Tibial artery (tissue), 4 donors: ENCODE data around the gene SGK2.

ENCODE experiments used
- DNase-seq, 2 donors: peaks; one replicate each; pipeline ENCODE4 v3.0.0-alpha.2; 2019
- H3K27ac ChIP-seq, 2 donors: fragments of 200-600 bp; sonication (generic) in 1 of 2; 1 replicate in 1 of 2; 2 replicates in 1 of 2; pipeline ENCODE4 v1.5.1; 2018 to 2019; ENCODE audit warnings: mild to moderate bottlenecking in 1 of 2
- H3K27me3 ChIP-seq, 2 donors: fragments of 200-600 bp; sonication (generic) in 1 of 2; one replicate each; pipeline versions ENCODE4 v1.5.1 to v1.6.0; 2016 to 2019
- H3K36me3 ChIP-seq, 3 donors: fragments of 200-600 bp; sonication (generic) in 2 of 3; one replicate each; pipeline ENCODE4 v1.5.1; 2016 to 2019; ENCODE audit warnings: mild to moderate bottlenecking in 2 of 3
- H3K4me1 ChIP-seq, 4 donors: fragments of 200-600 bp; sonication (generic) in 2 of 4; 1 replicate in 3 of 4; 2 replicates in 1 of 4; pipeline ENCODE4 v1.5.1; 2016 to 2019
- H3K4me3 ChIP-seq, 2 donors: fragments of 200-600 bp; sonication (generic) in 1 of 2; 1 replicate in 1 of 2; 2 replicates in 1 of 2; pipeline ENCODE4 v1.5.1; 2018 to 2019; ENCODE audit warnings: mild to moderate bottlenecking in 2 of 2
- H3K9me3 ChIP-seq, 3 donors: fragments of 200-600 bp; sonication (generic) in 1 of 3; one replicate each; pipeline ENCODE4 v1.5.1; 2016 to 2019
- CTCF ChIP-seq, 2 experiments: fragments of 200-600 bp in 1 of 2; fragments of 450-650 bp in 1 of 2; IDR thresholded peaks; one replicate each; pipeline ENCODE4 v1.5.1; 2017 to 2019; ENCODE audit warnings: antibody characterized with exemption in 2 of 2, mild to moderate bottlenecking in 1 of 2, moderate library complexity in 1 of 2
- intact Hi-C: fragments of 100-400 bp; cut with DNase I; formaldehyde crosslinking; loops from one replicate; pipeline ENCODE4 v1.15.0; 2023; ENCODE audit warnings: low total_unique reads

The SGK2 gene

DNA sequence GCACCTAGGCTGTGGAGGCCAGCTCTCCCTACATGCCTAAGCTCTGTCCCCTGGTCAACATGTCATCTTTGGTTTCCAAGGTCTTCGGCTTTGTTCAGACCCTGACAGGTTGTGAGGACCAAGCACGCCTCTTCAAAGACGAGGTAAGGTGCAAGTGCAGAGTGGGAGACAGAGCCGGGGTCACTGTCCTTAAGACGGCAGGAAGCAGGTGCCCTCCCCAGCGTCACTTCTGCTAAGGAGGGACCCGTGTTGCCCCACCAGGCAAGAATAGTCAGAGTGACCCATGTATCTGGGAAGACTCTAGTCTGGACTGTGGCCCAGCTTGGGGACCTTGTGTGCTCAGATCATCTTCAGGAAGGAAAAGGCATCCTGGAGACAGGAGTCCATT is 18.2 kb upstream of the SGK2 start:
- H3K9me3 ChIP-seq = no peaks in the 10 kb centered on the region
- peaks cover 0 to 65% (median 15%) of the 10 kb centered on the region in 3 donors for H3K36me3 ChIP-seq
- no peaks in the 10 kb centered on the region for H3K27me3 ChIP-seq
- H3K27ac ChIP-seq = no peak overlapping the region
- DNase-seq = peak in 1 of 2 donors; percentile 42
- intact Hi-C loops = no loop called here
- H3K4me1 ChIP-seq = no peaks in the 10 kb centered on the region
- no peak for TF ChIP-seq CTCF (IDR thresholded peaks at IDR 0.05)
- H3K4me3 ChIP-seq = no peak overlapping the region

DNA sequence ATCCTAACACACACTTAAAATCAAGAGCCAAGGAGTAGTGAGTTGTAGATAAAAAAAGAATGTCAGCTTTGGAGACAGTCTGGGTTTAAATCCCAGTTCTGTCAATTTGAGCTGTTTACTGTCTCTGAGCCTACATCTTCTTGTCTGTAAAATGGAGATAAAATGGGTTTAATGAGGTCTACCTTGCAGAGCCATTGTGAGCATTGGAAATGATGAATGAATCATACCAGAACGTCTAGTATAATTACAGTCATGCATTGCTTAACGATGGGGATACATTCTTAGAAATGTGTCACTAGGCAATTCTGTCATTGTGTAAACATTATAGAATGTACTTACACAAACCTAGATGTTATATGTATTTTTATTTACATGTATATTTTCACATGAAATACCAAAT is 17.6 kb upstream of the SGK2 start:
- H3K36me3 ChIP-seq = peaks cover 0 to 65% (median 10%) of the 10 kb centered on the region in 3 donors
- no peak overlapping the region for H3K27ac ChIP-seq
- H3K27me3 ChIP-seq = no peaks in the 10 kb centered on the region
- no peak for TF ChIP-seq CTCF (IDR thresholded peaks at IDR 0.05)
- intact Hi-C loops = no loop called here
- H3K4me3 ChIP-seq = no peak overlapping the region
- DNase-seq = no peak
- no peaks in the 10 kb centered on the region for H3K4me1 ChIP-seq
- H3K9me3 ChIP-seq = no peaks in the 10 kb centered on the region

DNA sequence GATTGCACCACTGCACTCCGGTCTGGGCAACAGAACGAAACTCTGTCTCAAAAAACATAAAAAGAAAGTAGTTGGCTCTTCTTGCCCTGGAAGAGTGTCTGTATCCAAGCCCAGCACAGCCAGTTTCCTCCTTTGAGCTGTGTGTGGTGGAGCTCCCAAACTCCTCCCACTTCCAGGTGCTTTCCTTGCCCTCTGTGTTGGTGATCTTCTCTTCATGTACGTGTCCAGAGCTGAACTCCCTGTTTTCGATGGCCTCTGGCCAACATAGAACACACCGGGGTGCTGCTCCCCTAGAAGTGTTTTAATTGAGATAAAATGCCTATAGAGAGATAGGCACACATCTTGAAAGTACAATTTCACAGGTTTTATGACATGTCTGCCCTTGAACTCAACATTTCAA is 16.7 kb upstream of the SGK2 start:
- DNase-seq = peak in 1 of 2 donors; percentile 21
- Histone ChIP-seq H3K9me3 (no peaks in the 10 kb centered on the region), H3K4me1 (no peaks in the 10 kb centered on the region), H3K27ac (no peak overlapping the region), H3K36me3 (peaks cover 1 to 58% (median 9%) of the 10 kb centered on the region in 3 donors), H3K27me3 (no peaks in the 10 kb centered on the region), H3K4me3 (no peak overlapping the region)
- TF ChIP-seq CTCF (IDR thresholded peaks at IDR 0.05) = no peak
- intact Hi-C loops = no loop called here

GRCh38 chr20:43542674-43543073 is 16.2 kb upstream of the SGK2 start:
- TF ChIP-seq CTCF (IDR thresholded peaks at IDR 0.05) = no peak
- Histone ChIP-seq H3K27me3 (no peaks in the 10 kb centered on the region), H3K36me3 (peaks cover 6 to 56% (median 9%) of the 10 kb centered on the region in 3 donors), H3K27ac (no peak overlapping the region), H3K4me1 (no peaks in the 10 kb centered on the region), H3K4me3 (no peak overlapping the region), H3K9me3 (no peaks in the 10 kb centered on the region)
- intact Hi-C loops = no loop called here
- no peak for DNase-seq

DNA sequence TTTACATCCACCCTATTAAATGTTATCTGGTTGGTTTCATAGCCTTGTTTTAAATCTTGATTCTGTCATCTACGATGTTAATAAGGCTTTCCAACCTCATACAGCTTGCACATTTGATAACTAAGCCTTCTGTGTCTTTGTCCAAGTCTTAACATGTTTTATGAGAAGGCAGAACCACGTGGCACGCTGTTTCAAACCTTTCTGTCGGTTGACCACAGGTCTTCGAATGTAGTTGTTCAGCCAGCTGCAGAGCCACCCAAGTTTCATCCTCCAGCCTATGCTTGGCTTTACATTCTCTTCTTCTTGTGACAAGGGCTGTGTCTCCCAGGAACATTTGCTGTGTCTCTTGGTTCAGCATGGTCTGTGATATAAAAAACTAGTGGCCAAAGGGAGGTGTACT is 15.7 kb upstream of the SGK2 start:
- TF ChIP-seq CTCF (IDR thresholded peaks at IDR 0.05) = no peak
- H3K36me3 ChIP-seq = peaks cover 6 to 60% (median 9%) of the 10 kb centered on the region in 3 donors
- no peak overlapping the region for H3K4me3 ChIP-seq
- no peaks in the 10 kb centered on the region for H3K9me3 ChIP-seq
- H3K27me3 ChIP-seq = no peaks in the 10 kb centered on the region
- H3K4me1 ChIP-seq = no peaks in the 10 kb centered on the region
- DNase-seq = peak in 1 of 2 donors; percentile 20
- intact Hi-C loops = no loop called here
- H3K27ac ChIP-seq = no peak overlapping the region

GRCh38 chr20:43544501-43544900 is 14.3 kb upstream of the SGK2 start:
- Histone ChIP-seq H3K9me3 (no peaks in the 10 kb centered on the region), H3K4me1 (no peaks in the 10 kb centered on the region), H3K27ac (no peak overlapping the region), H3K4me3 (no peak overlapping the region), H3K36me3 (peaks cover 6 to 55% (median 9%) of the 10 kb centered on the region in 3 donors), H3K27me3 (no peaks in the 10 kb centered on the region)
- TF ChIP-seq CTCF (IDR thresholded peaks at IDR 0.05) = no peak
- intact Hi-C loops = no loop called here
- DNase-seq = peak in 1 of 2 donors; percentile 31
